ENCODE data around the gene ALDH3A1.
A peak's percentile ranks its signal among the peaks of the same experiment; 100 is the strongest.

DNA sequence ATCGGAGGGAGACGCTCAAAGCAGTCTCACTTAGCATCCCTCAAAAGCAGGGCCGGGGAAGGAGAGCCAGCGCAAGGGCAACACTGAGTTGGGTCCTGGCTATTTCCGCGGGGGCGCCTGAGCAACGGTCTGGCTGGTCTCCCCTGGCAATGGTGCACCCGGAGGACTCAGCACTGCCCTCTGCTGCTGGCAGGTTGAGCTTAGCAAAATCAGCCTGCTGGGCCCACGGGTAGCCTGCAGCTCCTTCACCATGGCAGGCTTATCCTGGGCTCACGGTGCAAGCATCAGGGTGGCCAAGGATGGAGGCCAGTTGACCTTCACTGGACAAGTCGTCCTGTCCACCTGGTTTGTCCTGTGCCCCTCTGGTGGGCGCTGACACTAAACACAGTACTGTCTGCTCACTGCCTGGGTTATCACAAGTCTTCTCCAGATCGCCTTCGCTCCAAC is 14.4 kb upstream of the ALDH3A1 start:
- TF ChIP-seq, protein P1, sequence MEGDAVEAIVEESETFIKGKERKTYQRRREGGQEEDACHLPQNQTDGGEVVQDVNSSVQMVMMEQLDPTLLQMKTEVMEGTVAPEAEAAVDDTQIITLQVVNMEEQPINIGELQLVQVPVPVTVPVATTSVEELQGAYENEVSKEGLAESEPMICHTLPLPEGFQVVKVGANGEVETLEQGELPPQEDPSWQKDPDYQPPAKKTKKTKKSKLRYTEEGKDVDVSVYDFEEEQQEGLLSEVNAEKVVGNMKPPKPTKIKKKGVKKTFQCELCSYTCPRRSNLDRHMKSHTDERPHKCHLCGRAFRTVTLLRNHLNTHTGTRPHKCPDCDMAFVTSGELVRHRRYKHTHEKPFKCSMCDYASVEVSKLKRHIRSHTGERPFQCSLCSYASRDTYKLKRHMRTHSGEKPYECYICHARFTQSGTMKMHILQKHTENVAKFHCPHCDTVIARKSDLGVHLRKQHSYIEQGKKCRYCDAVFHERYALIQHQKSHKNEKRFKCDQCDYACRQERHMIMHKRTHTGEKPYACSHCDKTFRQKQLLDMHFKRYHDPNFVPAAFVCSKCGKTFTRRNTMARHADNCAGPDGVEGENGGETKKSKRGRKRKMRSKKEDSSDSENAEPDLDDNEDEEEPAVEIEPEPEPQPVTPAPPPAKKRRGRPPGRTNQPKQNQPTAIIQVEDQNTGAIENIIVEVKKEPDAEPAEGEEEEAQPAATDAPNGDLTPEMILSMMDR (IDR thresholded peaks at IDR 0.05) = peak; percentile 59 to 83 (median 73)
- TF ChIP-seq POLR2A (IDR thresholded peaks at IDR 0.05) = no peak
